Upper lobe of right lung (tissue), 1 donor: Measurements from ENCODE around the gene SUSD6. TPM values are rescaled to one million over a fixed set of nuclear protein-coding genes. Genes with fewer than 3 reads are reported as not detected.

ENCODE experiments used
- ATAC-seq: fragments of 200-7000 bp; cut with Tn5 transposase; one replicate; pipeline ENCODE4 v1.9.1; 2020; ENCODE audit warnings: mild to moderate bottlenecking, moderate library complexity
- DNase-seq: peaks from one replicate; pipeline ENCODE4 v3.0.0-alpha.2; 2020
- H3K27ac ChIP-seq: fragments of 200-600 bp; one replicate; pipeline ENCODE4 v1.8.0; 2022
- H3K27me3 ChIP-seq: fragments of 200-600 bp; one replicate; pipeline ENCODE4 v1.8.0; 2022; ENCODE audit warnings: mild to moderate bottlenecking
- H3K36me3 ChIP-seq: fragments of 200-600 bp; one replicate; pipeline ENCODE4 v1.8.0; 2022
- H3K4me1 ChIP-seq: fragments of 200-600 bp; one replicate; pipeline ENCODE4 v1.8.0; 2022
- H3K4me3 ChIP-seq: fragments of 200-600 bp; one replicate; pipeline ENCODE4 v1.8.0; 2022; ENCODE audit warnings: mild to moderate bottlenecking
- H3K9me3 ChIP-seq: fragments of 200-600 bp; one replicate; pipeline ENCODE4 v1.8.0; 2022
- CTCF ChIP-seq: fragments of 200-600 bp; IDR thresholded peaks from one replicate; pipeline ENCODE4 v1.8.0; 2022; ENCODE audit warnings: antibody characterized with exemption
- intact Hi-C: fragments of 100-400 bp; cut with DNase I; formaldehyde crosslinking; loops from one replicate; pipeline ENCODE4 v1.11.0; 2022
- long read RNA-seq: library from polyadenylated mRNA; unstranded; transcript quantifications from one replicate; pipeline ENCODE4 v2.0.0, GENCODE V29; 2021
- total RNA-seq: library from RNA; stranded (reverse); fragmentation: NEBNext Ultra II Directional; extraction: Animal tissue kit (Norgen Biotek cat#: 25700); gene quantifications from one replicate; pipeline ENCODE4 v1.2.1, GENCODE V29; 2021
- donor health status: DM: no; HTN: yes; CAD: no; lungs with severe emphysema.

SUSD6 gene
- total RNA-seq, result 87.5 TPM
- long read RNA-seq, full-length matches to known transcripts, result 26 of 91 reads
- long read RNA-seq, partial matches to known transcripts, result 59 of 91 reads
- long read RNA-seq, other reads (novel, unspliced or antisense), result 6 of 91 reads

- Histone ChIP-seq H3K36me3 (no peaks in the 10 kb centered on the region), H3K9me3 (no peaks in the 10 kb centered on the region), H3K27ac (peak within 1 kb of the TSS; percentile 94), H3K4me1 (peaks cover 47% of the 10 kb centered on the region), H3K27me3 (no peaks in the 10 kb centered on the region), H3K4me3 (peak within 1 kb of the TSS; percentile 81)
- DNase-seq (peak; percentile 96), ATAC-seq (peak; percentile 92)
- TF ChIP-seq CTCF, result no peak
- intact Hi-C loops, result loop anchor here (10.0 kb wide), 1 partner anchor 93 kb away; no protein-coding TSS in a partner anchor
Observed at GRCh38 chr14:69611172-69612013, at the start of gene SUSD6. Gene SUSD6, plus strand, starts transcription at chr14:69611596. Its CDS starts 46,997 bp downstream, at chr14:69658593.

- peaks cover 43% of the 10 kb centered on the region for H3K27me3 ChIP-seq
- H3K27ac ChIP-seq, result no peak overlapping the region
- no peaks in the 10 kb centered on the region for H3K4me1 ChIP-seq
- intact Hi-C loops, result no loop called here
- no peak for ATAC-seq
- no peaks in the 10 kb centered on the region for H3K9me3 ChIP-seq
- no peaks in the 10 kb centered on the region for H3K36me3 ChIP-seq
- TF ChIP-seq CTCF, result no peak
- DNase-seq, result no peak
- no peak overlapping the region for H3K4me3 ChIP-seq
Observed at GRCh38 chr14:69561893-69562292, 49.5 kb upstream of the SUSD6 start.

- ATAC-seq, result no peak
Observed at GRCh38 chr14:69567563-69567962, 43.8 kb upstream of the SUSD6 start.

GRCh38 chr14:69569859-69570258, 41.5 kb upstream of the SUSD6 start:
- no peak for DNase-seq
- Histone ChIP-seq H3K36me3 (no peaks in the 10 kb centered on the region), H3K4me1 (peaks cover 28% of the 10 kb centered on the region), H3K27me3 (peaks cover 93% of the 10 kb centered on the region), H3K9me3 (no peaks in the 10 kb centered on the region), H3K4me3 (no peak overlapping the region), H3K27ac (no peak overlapping the region)
- intact Hi-C loops, result no loop called here
- TF ChIP-seq CTCF, result no peak
- ATAC-seq, result no peak

More at GRCh38 chr14:69567563-69567962, 43.8 kb upstream of the SUSD6 start:
- H3K36me3 ChIP-seq, result no peaks in the 10 kb centered on the region
- H3K27me3 ChIP-seq, result peaks cover 78% of the 10 kb centered on the region
- intact Hi-C loops, result no loop called here
- no peaks in the 10 kb centered on the region for H3K9me3 ChIP-seq
- DNase-seq, result no peak
- no peak overlapping the region for H3K27ac ChIP-seq
- no peak overlapping the region for H3K4me3 ChIP-seq
- H3K4me1 ChIP-seq, result peaks cover 11% of the 10 kb centered on the region
- TF ChIP-seq CTCF, result no peak

GRCh38 chr14:69570836-69571330, 40.5 kb upstream of the SUSD6 start:
- Histone ChIP-seq H3K27ac (no peak overlapping the region), H3K4me1 (peaks cover 30% of the 10 kb centered on the region), H3K27me3 (peaks cover 93% of the 10 kb centered on the region), H3K9me3 (no peaks in the 10 kb centered on the region), H3K4me3 (no peak overlapping the region), H3K36me3 (no peaks in the 10 kb centered on the region)
- intact Hi-C loops, result no loop called here
- DNase-seq (no peak), ATAC-seq (no peak)
- TF ChIP-seq CTCF, result no peak
